ENCODE measurements around the gene PIK3R6.
A peak's percentile ranks its signal among the peaks of the same experiment; 100 is the strongest.

PIK3R6 gene

GRCh38 chr17:8893621-8894201, 26.2 kb upstream of the PIK3R6 start:
- DNase-seq (ENCODE audit: low read depth), result no peak

- no peak for DNase-seq (ENCODE audit: low read depth)
These were observed 25.6 kb upstream of the PIK3R6 start for GRCh38 chr17:8893059-8893458.

- no peak for DNase-seq (ENCODE audit: low read depth)
These were observed 24.8 kb upstream of the PIK3R6 start for GRCh38 chr17:8892338-8892690.

GRCh38 chr17:8890671-8891070, 23.2 kb upstream of the PIK3R6 start:
- no peak for DNase-seq (ENCODE audit: low read depth)

- no peak for DNase-seq (ENCODE audit: low read depth)
These were observed 22.2 kb upstream of the PIK3R6 start for GRCh38 chr17:8889458-8890210.

GRCh38 chr17:8888704-8889302, 21.3 kb upstream of the PIK3R6 start:
- no peak for DNase-seq (ENCODE audit: low read depth)

GRCh38 chr17:8887834-8888703, 20.6 kb upstream of the PIK3R6 start:
- DNase-seq (ENCODE audit: low read depth), result no peak

GRCh38 chr17:8887301-8887700, 19.8 kb upstream of the PIK3R6 start:
- no peak for DNase-seq (ENCODE audit: low read depth)

- DNase-seq (ENCODE audit: low read depth), result no peak
These were observed 18.7 kb upstream of the PIK3R6 start for GRCh38 chr17:8885967-8886684.

- DNase-seq (ENCODE audit: low read depth), result peak; percentile 34
These were observed 17.9 kb upstream of the PIK3R6 start for GRCh38 chr17:8885163-8885966.

GRCh38 chr17:8884336-8884990, 17.0 kb upstream of the PIK3R6 start:
- DNase-seq (ENCODE audit: low read depth), result no peak

- DNase-seq (ENCODE audit: low read depth), result no peak
These were observed 15.9 kb upstream of the PIK3R6 start for GRCh38 chr17:8883353-8883752.

- DNase-seq (ENCODE audit: low read depth), result no peak
These were observed 14.1 kb upstream of the PIK3R6 start for GRCh38 chr17:8881606-8882005.

- DNase-seq (ENCODE audit: low read depth), result no peak
These were observed 13.0 kb upstream of the PIK3R6 start for GRCh38 chr17:8880466-8880865.

GRCh38 chr17:8879410-8879809, 11.9 kb upstream of the PIK3R6 start:
- no peak for DNase-seq (ENCODE audit: low read depth)

GRCh38 chr17:8877984-8878383, 10.5 kb upstream of the PIK3R6 start:
- no peak for DNase-seq (ENCODE audit: low read depth)

- DNase-seq (ENCODE audit: low read depth), result no peak
These were observed 8.5 kb upstream of the PIK3R6 start for GRCh38 chr17:8875957-8876356.

- DNase-seq (ENCODE audit: low read depth), result no peak
These were observed 8.0 kb upstream of the PIK3R6 start for GRCh38 chr17:8875436-8875835.

GRCh38 chr17:8873801-8874715, 6.6 kb upstream of the PIK3R6 start:
- DNase-seq (ENCODE audit: low read depth), result no peak

Data from activated T-cell treated with anti-CD3 and anti-CD28 coated beads for 48 hours (primary cell).